Neural cell (in vitro differentiated cells): ENCODE results near the gene MYO5C. TPM values are rescaled to one million over a fixed set of nuclear protein-coding genes. Genes with fewer than 3 reads are reported as not detected.

Experiments used
- H2AFZ ChIP-seq: fragments of 200-600, 300-800 bp; sonication (generic), shearing (Covaris generic); 2 replicates; pipeline ENCODE4 v1.6.0; 2014; ENCODE audit warnings: low read depth, mild to moderate bottlenecking, antibody characterized with exemption, low read length, moderate library complexity
- H3F3A ChIP-seq: fragments of 200-600 bp; shearing (Covaris generic); 2 replicates; pipeline ENCODE4 v1.6.1; 2016; ENCODE audit warnings: mild to moderate bottlenecking, moderate library complexity, mixed read lengths, antibody characterized with exemption, low read length; ENCODE audit not compliant: insufficient read depth, poor library complexity, severe bottlenecking
- H3K27ac ChIP-seq: fragments of 200-600, 300-800 bp; sonication (generic), shearing (Covaris generic); 2 replicates; pipeline ENCODE4 v1.5.1; 2014; ENCODE audit warnings: mild to moderate bottlenecking, low read length, moderate library complexity
- H3K27me3 ChIP-seq: fragments of 300-800, 200-600 bp; sonication (generic), shearing (Covaris generic); 2 replicates; pipeline ENCODE4 v1.6.0; 2014; ENCODE audit warnings: mild to moderate bottlenecking, low read depth, low read length, moderate library complexity; ENCODE audit not compliant: insufficient read depth
- H3K36me3 ChIP-seq: fragments of 300-800, 200-600 bp; sonication (generic), shearing (Covaris generic); 2 replicates; pipeline ENCODE4 v1.5.1; 2014; ENCODE audit warnings: mild to moderate bottlenecking, antibody characterized with exemption, low read length, moderate library complexity; ENCODE audit not compliant: insufficient read depth
- H3K4me2 ChIP-seq: fragments of 300-800, 200-600 bp; sonication (generic), shearing (Covaris generic); 2 replicates; pipeline ENCODE4 v1.6.0; 2014; ENCODE audit warnings: mild to moderate bottlenecking, low read length
- H3K4me3 ChIP-seq: fragments of 300-800, 200-600 bp; sonication (generic), shearing (Covaris generic); 2 replicates; pipeline ENCODE4 v1.5.1; 2014; ENCODE audit warnings: mild to moderate bottlenecking, low read length, moderate library complexity
- H3K79me2 ChIP-seq: fragments of 200-600 bp; shearing (Covaris generic); replicated peaks from 2 replicates; pipeline ENCODE4 v1.6.0; 2014; ENCODE audit warnings: mild to moderate bottlenecking, low read length, moderate library complexity; ENCODE audit not compliant: insufficient read depth
- H3K9ac ChIP-seq: fragments of 300-800, 200-600 bp; sonication (generic), shearing (Covaris generic); 2 replicates; pipeline ENCODE4 v1.6.1; 2016; ENCODE audit warnings: mild to moderate bottlenecking, low read length, mixed read lengths
- H3K9me2 ChIP-seq: fragments of 200-600 bp; shearing (Covaris generic); 2 replicates; pipeline ENCODE4 v1.6.1; 2016; ENCODE audit warnings: mild to moderate bottlenecking, low read length, mixed read lengths; ENCODE audit not compliant: insufficient read depth
- H3K9me3 ChIP-seq: fragments of 200-600, 300-800 bp; sonication (generic), shearing (Covaris generic); 2 replicates; pipeline ENCODE4 v1.6.1; 2016; ENCODE audit warnings: mild to moderate bottlenecking, mixed run types, low read length, moderate library complexity, mixed read lengths
- H4K20me1 ChIP-seq: fragments of 200-600 bp; shearing (Covaris generic); 2 replicates; pipeline ENCODE4 v1.6.1; 2016; ENCODE audit warnings: mild to moderate bottlenecking, mixed run types; ENCODE audit not compliant: insufficient read depth
- EP300 ChIP-seq: fragments of 450-650 bp; conservative IDR thresholded peaks from 2 replicates; pipeline ENCODE4 v1.6.1; 2014; ENCODE audit warnings: antibody characterized with exemption, mild to moderate bottlenecking, moderate library complexity; ENCODE audit not compliant: poor library complexity, severe bottlenecking
- EZH2 ChIP-seq: fragments of 200-600, 300-800 bp; shearing (Covaris generic), sonication (generic); IDR thresholded peaks from 2 replicates; pipeline ENCODE4 v1.6.1; 2014; ENCODE audit warnings: antibody characterized with exemption, low read length, borderline replicate concordance, mild to moderate bottlenecking; ENCODE audit not compliant: insufficient read depth, poor library complexity, severe bottlenecking
- MXI1 ChIP-seq: fragments of 450-650 bp; conservative IDR thresholded peaks from 2 replicates; pipeline ENCODE4 v1.6.1; 2014; ENCODE audit warnings: antibody characterized with exemption, mild to moderate bottlenecking; ENCODE audit not compliant: poor library complexity, severe bottlenecking
- RAD21 ChIP-seq: fragments of 450-650 bp; conservative IDR thresholded peaks from 2 replicates; pipeline ENCODE4 v1.6.1; 2014; ENCODE audit warnings: antibody characterized with exemption, mild to moderate bottlenecking, moderate library complexity
- REST ChIP-seq: IDR thresholded peaks from 2 replicates; pipeline ENCODE4 v1.6.1; 2012; ENCODE audit warnings: borderline replicate concordance
- TAF1 ChIP-seq: IDR thresholded peaks from 2 replicates; pipeline ENCODE4 v1.6.1; 2012; ENCODE audit warnings: low read depth
- polyA plus RNA-seq: library from polyadenylated mRNA; depleted of rRNA; stranded (reverse); fragments of >200 nt; gene quantifications from 2 replicates; pipeline ENCODE4 v1.2.3, GENCODE V29; 2014
- TF ChIP-seq, protein P1 (sequence below): fragments of 450-650 bp; IDR thresholded peaks from 2 replicates; pipeline ENCODE4 v1.5.1; 2014; ENCODE audit warnings: antibody characterized with exemption, mild to moderate bottlenecking, moderate library complexity; ENCODE audit not compliant: poor library complexity, severe bottlenecking

MYO5C gene
- polyA plus RNA-seq, 1 donor from 2014 or later = 0.77 TPM

GRCh38 chr15:52146776-52147175, 148.8 kb downstream of the MYO5C start:
- no peaks in the 10 kb centered on the region for H3F3A ChIP-seq
- H2AFZ ChIP-seq = no peak overlapping the region
- no peak overlapping the region for H3K4me2 ChIP-seq
- no peaks in the 10 kb centered on the region for H3K27me3 ChIP-seq
- H3K36me3 ChIP-seq = no peaks in the 10 kb centered on the region
- no peaks in the 10 kb centered on the region for H4K20me1 ChIP-seq
- no peak overlapping the region for H3K9ac ChIP-seq
- no peak for TF ChIP-seq EZH2
- TF ChIP-seq, protein P1, sequence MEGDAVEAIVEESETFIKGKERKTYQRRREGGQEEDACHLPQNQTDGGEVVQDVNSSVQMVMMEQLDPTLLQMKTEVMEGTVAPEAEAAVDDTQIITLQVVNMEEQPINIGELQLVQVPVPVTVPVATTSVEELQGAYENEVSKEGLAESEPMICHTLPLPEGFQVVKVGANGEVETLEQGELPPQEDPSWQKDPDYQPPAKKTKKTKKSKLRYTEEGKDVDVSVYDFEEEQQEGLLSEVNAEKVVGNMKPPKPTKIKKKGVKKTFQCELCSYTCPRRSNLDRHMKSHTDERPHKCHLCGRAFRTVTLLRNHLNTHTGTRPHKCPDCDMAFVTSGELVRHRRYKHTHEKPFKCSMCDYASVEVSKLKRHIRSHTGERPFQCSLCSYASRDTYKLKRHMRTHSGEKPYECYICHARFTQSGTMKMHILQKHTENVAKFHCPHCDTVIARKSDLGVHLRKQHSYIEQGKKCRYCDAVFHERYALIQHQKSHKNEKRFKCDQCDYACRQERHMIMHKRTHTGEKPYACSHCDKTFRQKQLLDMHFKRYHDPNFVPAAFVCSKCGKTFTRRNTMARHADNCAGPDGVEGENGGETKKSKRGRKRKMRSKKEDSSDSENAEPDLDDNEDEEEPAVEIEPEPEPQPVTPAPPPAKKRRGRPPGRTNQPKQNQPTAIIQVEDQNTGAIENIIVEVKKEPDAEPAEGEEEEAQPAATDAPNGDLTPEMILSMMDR = no peak
- H3K4me3 ChIP-seq = no peak overlapping the region
- H3K27ac ChIP-seq = no peak overlapping the region
- no peaks in the 10 kb centered on the region for H3K79me2 ChIP-seq
- H3K9me2 ChIP-seq = no peaks in the 10 kb centered on the region
- no peaks in the 10 kb centered on the region for H3K9me3 ChIP-seq

- Histone ChIP-seq H3F3A (no peaks in the 10 kb centered on the region), H3K27ac (no peak overlapping the region), H3K79me2 (no peaks in the 10 kb centered on the region), H3K4me2 (no peak overlapping the region), H3K27me3 (no peaks in the 10 kb centered on the region), H2AFZ (no peak overlapping the region), H3K36me3 (no peaks in the 10 kb centered on the region), H3K4me3 (no peak overlapping the region), H3K9ac (no peak overlapping the region), H4K20me1 (no peaks in the 10 kb centered on the region), H3K9me3 (no peaks in the 10 kb centered on the region), H3K9me2 (no peaks in the 10 kb centered on the region)
- no peak for TF ChIP-seq RAD21
- TF ChIP-seq TAF1 = no peak
Observed at GRCh38 chr15:52146261-52146660, 149.3 kb downstream of the MYO5C start.

GRCh38 chr15:52144656-52145178, 150.9 kb downstream of the MYO5C start:
- Histone ChIP-seq H3K79me2 (no peaks in the 10 kb centered on the region), H3K9me2 (no peaks in the 10 kb centered on the region), H3K27ac (no peak overlapping the region), H3K4me2 (no peak overlapping the region), H3F3A (no peaks in the 10 kb centered on the region), H2AFZ (no peak overlapping the region), H3K9me3 (no peaks in the 10 kb centered on the region), H3K27me3 (no peaks in the 10 kb centered on the region), H3K4me3 (no peak overlapping the region), H4K20me1 (no peaks in the 10 kb centered on the region), H3K36me3 (no peaks in the 10 kb centered on the region), H3K9ac (no peak overlapping the region)
- TF ChIP-seq REST = no peak
- no peak for TF ChIP-seq EP300
- no peak for TF ChIP-seq MXI1
